Measurements from ENCODE around the gene CCT5.
A peak's percentile ranks its signal among the peaks of the same experiment; 100 is the strongest.
"Not testable (repeated sequence)": the region's sequence is repeated elsewhere in the genome, so short reads cannot be mapped to it uniquely, and the experiment has no call there.

CCT5 gene

DNA sequence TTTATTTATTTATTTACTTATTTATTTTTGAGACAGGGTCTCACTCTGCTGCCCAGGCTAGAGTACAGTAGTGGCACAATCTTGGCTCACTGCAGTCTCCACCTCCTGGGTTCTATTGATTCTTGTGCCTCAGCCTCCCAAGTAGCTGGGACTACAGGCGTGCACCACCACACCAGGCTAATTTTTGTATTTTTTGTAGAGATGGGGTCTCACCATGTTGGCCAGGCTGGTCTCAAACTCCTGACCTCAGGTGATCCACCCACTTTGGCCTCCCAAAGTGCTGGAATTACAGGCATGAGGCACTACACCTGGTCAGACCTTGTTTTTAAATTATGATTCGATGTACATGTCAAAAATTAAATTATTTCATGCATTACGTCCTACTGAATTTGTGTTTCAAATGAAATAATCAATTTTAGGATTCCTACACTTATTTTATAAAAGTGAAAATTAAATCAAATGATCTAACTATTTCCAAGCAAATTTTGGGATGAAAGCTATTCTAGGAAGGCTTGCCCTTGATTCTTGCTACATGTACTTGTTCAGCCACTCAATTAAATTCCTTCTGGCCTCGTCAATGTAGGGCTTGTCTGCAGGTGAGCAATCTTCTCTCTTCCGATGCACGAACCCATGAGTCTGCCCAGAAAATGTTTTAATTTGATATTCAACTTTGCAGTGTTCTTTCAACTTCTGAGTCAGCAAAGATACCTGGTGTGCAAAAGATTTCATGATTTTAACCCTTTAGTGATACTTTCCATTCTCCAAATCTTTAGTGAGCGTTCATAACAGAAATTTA, 30.0 kb downstream of the CCT5 start:
- no peak overlapping the region for H3K4me3 ChIP-seq (ENCODE audit: control insufficient read depth, low read depth, low read length)
- no peak for DNase-seq (ENCODE audit: low read depth)
- TF ChIP-seq, protein P1, sequence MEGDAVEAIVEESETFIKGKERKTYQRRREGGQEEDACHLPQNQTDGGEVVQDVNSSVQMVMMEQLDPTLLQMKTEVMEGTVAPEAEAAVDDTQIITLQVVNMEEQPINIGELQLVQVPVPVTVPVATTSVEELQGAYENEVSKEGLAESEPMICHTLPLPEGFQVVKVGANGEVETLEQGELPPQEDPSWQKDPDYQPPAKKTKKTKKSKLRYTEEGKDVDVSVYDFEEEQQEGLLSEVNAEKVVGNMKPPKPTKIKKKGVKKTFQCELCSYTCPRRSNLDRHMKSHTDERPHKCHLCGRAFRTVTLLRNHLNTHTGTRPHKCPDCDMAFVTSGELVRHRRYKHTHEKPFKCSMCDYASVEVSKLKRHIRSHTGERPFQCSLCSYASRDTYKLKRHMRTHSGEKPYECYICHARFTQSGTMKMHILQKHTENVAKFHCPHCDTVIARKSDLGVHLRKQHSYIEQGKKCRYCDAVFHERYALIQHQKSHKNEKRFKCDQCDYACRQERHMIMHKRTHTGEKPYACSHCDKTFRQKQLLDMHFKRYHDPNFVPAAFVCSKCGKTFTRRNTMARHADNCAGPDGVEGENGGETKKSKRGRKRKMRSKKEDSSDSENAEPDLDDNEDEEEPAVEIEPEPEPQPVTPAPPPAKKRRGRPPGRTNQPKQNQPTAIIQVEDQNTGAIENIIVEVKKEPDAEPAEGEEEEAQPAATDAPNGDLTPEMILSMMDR (conservative IDR thresholded peaks at IDR 0.05; ENCODE audit: control insufficient read depth, insufficient read depth, low read depth, low read length), result no peak

DNA sequence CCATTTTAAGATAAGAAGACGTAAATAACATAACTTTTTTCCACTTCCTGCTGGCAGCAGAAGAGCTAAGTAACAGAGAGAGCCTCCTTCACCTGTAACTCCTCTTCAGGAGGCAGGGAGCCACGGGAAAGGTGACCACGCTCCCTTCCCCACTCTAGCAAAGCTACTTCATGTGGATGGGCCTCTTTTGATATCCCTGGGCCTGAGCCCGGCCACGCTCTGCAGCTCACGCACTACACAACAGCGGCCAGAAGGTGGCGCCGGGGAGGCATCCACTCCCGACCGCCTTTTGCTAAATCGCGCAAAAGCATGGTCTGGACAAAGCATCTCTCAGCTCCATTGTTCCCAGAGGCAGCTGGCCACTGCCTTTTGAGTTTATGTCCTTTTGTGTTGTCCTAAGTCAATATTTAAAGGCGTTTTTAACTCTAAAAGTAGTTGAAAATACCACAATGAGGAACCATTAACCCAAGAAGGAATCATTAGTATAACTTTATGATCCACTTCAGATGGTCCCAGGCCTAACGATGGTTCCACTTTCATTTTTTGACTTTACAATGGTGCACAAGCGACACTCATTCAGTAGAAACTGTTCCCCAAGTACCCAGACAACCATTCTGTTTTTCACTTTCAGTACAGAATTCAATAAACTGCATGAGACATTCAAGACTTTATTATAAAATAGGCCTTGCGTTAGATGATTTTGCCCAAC, 34.0 kb downstream of the CCT5 start:
- DNase-seq (ENCODE audit: low read depth), result peak; percentile 68
- TF ChIP-seq, protein P1 (conservative IDR thresholded peaks at IDR 0.05; ENCODE audit: control insufficient read depth, insufficient read depth, low read depth, low read length), result peak; percentile 91
- H3K4me3 ChIP-seq (ENCODE audit: control insufficient read depth, low read depth, low read length), result no peak overlapping the region

- DNase-seq (ENCODE audit: low read depth), result peak; percentile 76
- H3K4me3 ChIP-seq (ENCODE audit: control insufficient read depth, low read depth, low read length), result not testable (repeated sequence)
These were observed 35.3 kb downstream of the CCT5 start for GRCh38 chr5:10285362-10285761.

- peak; percentile 82 for DNase-seq (ENCODE audit: low read depth)
- H3K4me3 ChIP-seq (ENCODE audit: control insufficient read depth, low read depth, low read length), result no peak overlapping the region
- TF ChIP-seq, protein P1 (conservative IDR thresholded peaks at IDR 0.05; ENCODE audit: control insufficient read depth, insufficient read depth, low read depth, low read length), result no peak
These were observed 36.2 kb downstream of the CCT5 start for GRCh38 chr5:10286162-10286861.

GRCh38 chr5:10286862-10287227, 36.8 kb downstream of the CCT5 start:
- no peak overlapping the region for H3K4me3 ChIP-seq (ENCODE audit: control insufficient read depth, low read depth, low read length)
- DNase-seq (ENCODE audit: low read depth), result no peak
- TF ChIP-seq, protein P1 (conservative IDR thresholded peaks at IDR 0.05; ENCODE audit: control insufficient read depth, insufficient read depth, low read depth, low read length), result no peak

DNA sequence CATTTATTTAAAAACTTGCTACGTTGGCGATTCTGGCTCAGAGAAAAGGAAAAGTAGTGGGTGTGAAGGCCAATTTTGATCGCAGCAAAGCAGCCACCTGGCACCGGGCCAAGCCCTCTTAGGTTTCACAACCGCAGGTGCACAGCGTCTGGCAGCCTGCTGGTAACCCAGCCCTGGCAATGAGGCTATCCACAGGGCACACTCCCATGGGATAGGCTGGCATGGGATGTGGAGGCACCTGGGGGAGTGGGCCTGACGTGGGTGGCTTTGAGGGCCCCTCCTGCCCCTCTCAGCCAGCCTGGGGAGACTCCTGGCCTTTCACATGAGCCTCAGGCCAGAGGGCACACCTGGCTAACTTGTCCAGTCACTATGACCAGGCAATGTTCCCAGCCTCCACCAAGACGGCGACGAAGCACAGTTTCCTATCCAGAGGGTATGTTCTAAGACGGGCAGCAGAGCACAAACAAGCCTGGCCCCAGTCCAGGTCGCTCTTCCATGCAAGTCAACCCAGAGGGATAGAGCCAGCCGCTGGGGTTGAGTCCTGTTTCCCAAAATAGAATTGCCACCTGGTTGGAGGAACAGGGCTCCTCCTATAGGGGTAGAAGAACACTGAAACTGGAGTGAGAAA, 38.6 kb downstream of the CCT5 start:
- no peak for DNase-seq (ENCODE audit: low read depth)
- H3K4me3 ChIP-seq (ENCODE audit: control insufficient read depth, low read depth, low read length), result no peak overlapping the region
- TF ChIP-seq, protein P1 (conservative IDR thresholded peaks at IDR 0.05; ENCODE audit: control insufficient read depth, insufficient read depth, low read depth, low read length), result no peak
